ENCODE measurements around the gene ZSWIM6. TPM values are rescaled to one million over a fixed set of nuclear protein-coding genes. Genes with fewer than 3 reads are reported as not detected.
A peak's percentile ranks its signal among the peaks of the same experiment; 100 is the strongest.

ZSWIM6 gene
- total RNA-seq, 1 experiment from 2014 or later = 10.0 TPM

GRCh38 chr5:61332851-61333320 is 828 bp downstream of the ZSWIM6 start:
- Histone ChIP-seq H3K4me3 (ENCODE audit: low read depth, low read length) (peak overlapping the region; percentile 82), H3K9me3 (no peaks in the 10 kb centered on the region), H3K36me3 (ENCODE audit: control insufficient read depth, insufficient read depth, low read length) (no peaks in the 10 kb centered on the region), H3K27me3 (replicated peaks; ENCODE audit: control insufficient read depth, insufficient read depth, low read length) (no peaks in the 10 kb centered on the region), H3K4me1 (no peaks in the 10 kb centered on the region)
- Mint-ChIP-seq H3K9me3 (ENCODE audit: unreplicated experiment) (no peaks in the 10 kb centered on the region), H3K27ac (ENCODE audit: unreplicated experiment) (peak overlapping the region; percentile 46), H3K4me1 (ENCODE audit: low read depth, unreplicated experiment) (peaks cover 34% of the 10 kb centered on the region), H3K4me3 (ENCODE audit: unreplicated experiment) (peak overlapping the region; percentile 79), H3K36me3 (ENCODE audit: insufficient read depth, unreplicated experiment) (peaks cover 36% of the 10 kb centered on the region), H3K27me3 (ENCODE audit: insufficient read depth, unreplicated experiment) (no peaks in the 10 kb centered on the region)
- CTCF ChIA-PET = no interaction called here
- TF ChIP-seq CTCF (IDR thresholded peaks at IDR 0.05; ENCODE audit: insufficient read depth in 1 of 2, low read depth in 1 of 2, low read length in 1 of 2, severe bottlenecking in 1 of 2, unreplicated experiment in 1 of 2) = no peak
- peak in 1 of 2 experiments; percentile 38 for DNase-seq
- intact Hi-C loops (cut with micrococcal nuclease; ENCODE audit: unreplicated experiment) = loop anchor here (1.0 to 10.0 kb wide), 4 partner anchors 27 to 658 kb away; no protein-coding TSS in a partner anchor
- POLR2A ChIA-PET = interaction anchor here (2.7 kb wide), 1 partner anchor 30 kb away, joined by 43 read pairs; no protein-coding TSS in a partner anchor
- no TSS peak for BruUV-seq (replicated peaks)

- POLR2A ChIA-PET = interaction anchor here (0.6 to 0.7 kb wide), 3 partner anchors 35 to 170 kb away, joined by 3 to 7 read pairs (median 3); no protein-coding TSS in a partner anchor
- no peaks in the 10 kb centered on the region for H3K27me3 Mint-ChIP-seq (ENCODE audit: insufficient read depth, unreplicated experiment)
- peak in 1 of 2 experiments; percentile 50 for DNase-seq
- no TSS peak for BruUV-seq (replicated peaks)
- H3K36me3 Mint-ChIP-seq (ENCODE audit: insufficient read depth, unreplicated experiment) = peaks cover 36% of the 10 kb centered on the region
- peak overlapping the region; percentile 79 for H3K4me3 Mint-ChIP-seq (ENCODE audit: unreplicated experiment)
- no peaks in the 10 kb centered on the region for H3K9me3 ChIP-seq
- peaks cover 31% of the 10 kb centered on the region for H3K4me1 Mint-ChIP-seq (ENCODE audit: low read depth, unreplicated experiment)
- H3K36me3 ChIP-seq (ENCODE audit: control insufficient read depth, insufficient read depth, low read length) = no peaks in the 10 kb centered on the region
- H3K4me3 ChIP-seq (ENCODE audit: low read depth, low read length) = peak overlapping the region; percentile 82
- no peaks in the 10 kb centered on the region for H3K27me3 ChIP-seq (replicated peaks; ENCODE audit: control insufficient read depth, insufficient read depth, low read length)
- H3K4me1 ChIP-seq = no peaks in the 10 kb centered on the region
- no peaks in the 10 kb centered on the region for H3K9me3 Mint-ChIP-seq (ENCODE audit: unreplicated experiment)
- intact Hi-C loops (cut with micrococcal nuclease; ENCODE audit: unreplicated experiment) = loop anchor here (10.0 kb wide), 2 partner anchors 379 to 659 kb away; no protein-coding TSS in a partner anchor
- H3K27ac Mint-ChIP-seq (ENCODE audit: unreplicated experiment) = peak overlapping the region; percentile 46
- CTCF ChIA-PET = no interaction called here
- TF ChIP-seq CTCF (IDR thresholded peaks at IDR 0.05; ENCODE audit: insufficient read depth in 1 of 2, low read depth in 1 of 2, low read length in 1 of 2, severe bottlenecking in 1 of 2, unreplicated experiment in 1 of 2) = no peak
Observed at GRCh38 chr5:61333321-61333953, 1.4 kb downstream of the ZSWIM6 start.

- peak overlapping the region; percentile 79 for H3K4me3 Mint-ChIP-seq (ENCODE audit: unreplicated experiment)
- ChIA-PET CTCF (no interaction called here), POLR2A (interaction anchor here (0.6 to 0.7 kb wide), 3 partner anchors 35 to 171 kb away, joined by 3 to 7 read pairs (median 3); no protein-coding TSS in a partner anchor)
- H3K9me3 Mint-ChIP-seq (ENCODE audit: unreplicated experiment) = no peaks in the 10 kb centered on the region
- intact Hi-C loops (cut with micrococcal nuclease; ENCODE audit: unreplicated experiment) = loop anchor here (1.0 to 10.0 kb wide), 3 partner anchors 324 to 659 kb away; no protein-coding TSS in a partner anchor
- TF ChIP-seq CTCF (IDR thresholded peaks at IDR 0.05; ENCODE audit: insufficient read depth in 1 of 2, low read depth in 1 of 2, low read length in 1 of 2, severe bottlenecking in 1 of 2, unreplicated experiment in 1 of 2) = no peak
- H3K36me3 ChIP-seq (ENCODE audit: control insufficient read depth, insufficient read depth, low read length) = no peaks in the 10 kb centered on the region
- peaks cover 24% of the 10 kb centered on the region for H3K4me1 Mint-ChIP-seq (ENCODE audit: low read depth, unreplicated experiment)
- TSS peak; percentile 36 for BruUV-seq (replicated peaks)
- H3K27me3 ChIP-seq (replicated peaks; ENCODE audit: control insufficient read depth, insufficient read depth, low read length) = no peaks in the 10 kb centered on the region
- peak overlapping the region; percentile 82 for H3K4me3 ChIP-seq (ENCODE audit: low read depth, low read length)
- H3K9me3 ChIP-seq = no peaks in the 10 kb centered on the region
- no peak for DNase-seq
- H3K27ac Mint-ChIP-seq (ENCODE audit: unreplicated experiment) = peak overlapping the region; percentile 46
- H3K4me1 ChIP-seq = no peaks in the 10 kb centered on the region
- peaks cover 36% of the 10 kb centered on the region for H3K36me3 Mint-ChIP-seq (ENCODE audit: insufficient read depth, unreplicated experiment)
- H3K27me3 Mint-ChIP-seq (ENCODE audit: insufficient read depth, unreplicated experiment) = no peaks in the 10 kb centered on the region
Observed at GRCh38 chr5:61333954-61334867, 2.2 kb downstream of the ZSWIM6 start.

All from Caco-2 (cell line).